Memory B cell (primary cell): ENCODE data around the gene UBA6.
"Not testable (repeated sequence)": the region's sequence is repeated elsewhere in the genome, so short reads cannot be mapped to it uniquely, and the experiment has no call there.

ENCODE experiments used
- ATAC-seq: fragments of 150-1000 bp; cut with Tn5 transposase; 2 replicates; pipeline ENCODE4 v1.10.0; 2021; ENCODE audit warnings: low read depth, mild to moderate bottlenecking, moderate library complexity
- DNase-seq, 2 donors: peaks; one replicate each; pipeline ENCODE4 v3.0.0; 2022; ENCODE audit warnings: low spot score in 2 of 2
- H3K27ac Mint-ChIP-seq: one replicate; pipeline ENCODE4 v1.8.0; 2022; ENCODE audit warnings: mild to moderate bottlenecking, moderate library complexity, mixed read lengths
- H3K27me3 Mint-ChIP-seq: one replicate; pipeline ENCODE4 v1.8.0; 2022; ENCODE audit warnings: mixed read lengths
- H3K36me3 Mint-ChIP-seq: one replicate; pipeline ENCODE4 v1.8.0; 2022; ENCODE audit warnings: mild to moderate bottlenecking, mixed read lengths
- H3K4me1 Mint-ChIP-seq: one replicate; pipeline ENCODE4 v1.8.0; 2022; ENCODE audit warnings: mixed read lengths
- H3K4me3 Mint-ChIP-seq: one replicate; pipeline ENCODE4 v1.8.0; 2022; ENCODE audit warnings: mild to moderate bottlenecking, moderate library complexity, mixed read lengths
- H3K9me3 Mint-ChIP-seq: one replicate; pipeline ENCODE4 v1.8.0; 2022; ENCODE audit warnings: mixed read lengths

UBA6 gene

DNA sequence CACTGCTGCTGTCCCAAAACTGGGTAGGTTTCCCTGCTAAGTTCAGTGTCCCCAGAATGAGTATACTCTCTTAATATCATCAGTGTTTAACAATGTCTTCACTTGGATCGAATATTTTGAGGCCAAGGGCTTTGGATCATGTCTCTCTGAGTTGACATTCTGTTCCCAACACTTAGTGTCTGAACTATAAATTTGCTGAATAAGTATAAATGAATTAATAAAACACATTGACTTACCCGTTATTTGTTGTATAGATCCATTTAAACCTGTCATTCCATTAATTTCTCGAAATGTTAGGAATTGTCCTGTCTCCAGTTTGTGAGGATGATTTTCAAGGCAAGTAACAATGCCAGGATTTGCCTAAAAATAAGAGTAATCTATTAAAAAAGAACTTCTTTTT lies 32.6 kb downstream of the UBA6 start:
- Mint-ChIP-seq H3K9me3 (no peaks in the 10 kb centered on the region), H3K27ac (no peak overlapping the region), H3K36me3 (peaks cover 31% of the 10 kb centered on the region), H3K4me3 (no peak overlapping the region), H3K27me3 (no peaks in the 10 kb centered on the region), H3K4me1 (no peaks in the 10 kb centered on the region)
- ATAC-seq (no peak), DNase-seq (no peak)

DNA sequence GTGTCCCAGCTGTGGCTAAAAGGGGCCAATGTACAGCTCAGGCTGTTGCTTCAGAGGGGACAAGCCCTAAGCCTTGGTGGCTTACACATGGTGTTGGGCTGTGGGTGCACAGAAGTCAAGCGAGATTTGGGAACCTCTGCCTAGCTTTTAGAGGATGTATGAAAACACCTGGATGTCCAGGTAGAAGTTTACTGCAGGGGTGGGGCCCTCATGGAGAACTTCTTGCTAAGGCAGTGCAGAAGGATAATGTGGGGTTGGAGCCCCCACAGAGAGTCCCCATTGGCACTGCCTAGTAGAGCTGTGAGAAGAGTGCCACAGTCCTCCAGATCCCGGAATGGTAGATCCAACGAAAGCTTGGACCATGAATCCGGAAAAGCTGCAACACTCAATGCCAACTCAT lies 40.5 kb downstream of the UBA6 start:
- Mint-ChIP-seq H3K9me3 (peaks cover 9% of the 10 kb centered on the region), H3K4me1 (peaks cover 15% of the 10 kb centered on the region), H3K27ac (no peak overlapping the region), H3K4me3 (no peak overlapping the region), H3K36me3 (peaks cover 59% of the 10 kb centered on the region), H3K27me3 (no peaks in the 10 kb centered on the region)
- ATAC-seq (no peak), DNase-seq (no peak)

DNA sequence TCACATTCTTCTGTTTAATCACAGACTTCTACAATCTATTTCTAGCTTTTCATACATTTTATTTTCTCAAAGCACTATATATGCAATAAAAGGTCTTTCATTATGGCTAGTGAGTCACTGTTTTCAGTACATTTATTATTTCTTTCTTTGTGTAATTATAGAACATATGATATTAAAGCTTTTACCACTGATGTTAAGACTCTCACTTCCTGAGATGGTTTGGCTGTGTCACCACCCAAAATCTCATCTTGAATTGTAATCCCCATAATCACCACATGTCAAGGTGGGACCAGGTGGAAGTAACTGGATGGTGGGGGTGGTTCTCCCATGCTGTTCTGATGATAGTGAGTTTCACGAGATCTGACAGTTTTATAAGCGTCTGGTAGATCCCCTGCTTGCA lies 41.9 kb downstream of the UBA6 start:
- H3K9me3 Mint-ChIP-seq, result peaks cover 9% of the 10 kb centered on the region
- H3K4me1 Mint-ChIP-seq, result peaks cover 17% of the 10 kb centered on the region
- no peak for ATAC-seq
- no peak for DNase-seq
- peaks cover 69% of the 10 kb centered on the region for H3K36me3 Mint-ChIP-seq
- no peak overlapping the region for H3K4me3 Mint-ChIP-seq
- no peaks in the 10 kb centered on the region for H3K27me3 Mint-ChIP-seq
- no peak overlapping the region for H3K27ac Mint-ChIP-seq

DNA sequence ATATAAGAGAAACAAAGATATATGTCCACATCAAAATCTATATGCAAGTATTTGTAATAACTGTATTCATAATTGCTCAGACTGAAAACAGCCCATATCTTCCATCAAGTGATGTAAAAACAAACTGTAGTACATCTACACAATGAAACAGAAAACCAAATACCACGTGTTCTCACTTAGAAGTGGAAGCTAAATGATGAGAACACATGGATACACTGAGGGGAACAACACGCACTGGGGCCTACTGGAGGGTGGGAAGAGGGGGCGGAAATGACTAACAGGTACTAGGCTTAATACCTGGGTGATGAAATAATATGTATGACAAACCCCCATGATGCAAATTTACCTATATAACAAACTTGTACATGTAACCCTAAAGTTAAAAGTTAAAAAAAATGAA lies 42.7 kb downstream of the UBA6 start:
- Mint-ChIP-seq H3K4me1 (peaks cover 17% of the 10 kb centered on the region), H3K9me3 (peaks cover 9% of the 10 kb centered on the region), H3K36me3 (peaks cover 71% of the 10 kb centered on the region), H3K4me3 (no peak overlapping the region), H3K27ac (no peak overlapping the region), H3K27me3 (no peaks in the 10 kb centered on the region)
- DNase-seq, result no peak
- ATAC-seq, result no peak

DNA sequence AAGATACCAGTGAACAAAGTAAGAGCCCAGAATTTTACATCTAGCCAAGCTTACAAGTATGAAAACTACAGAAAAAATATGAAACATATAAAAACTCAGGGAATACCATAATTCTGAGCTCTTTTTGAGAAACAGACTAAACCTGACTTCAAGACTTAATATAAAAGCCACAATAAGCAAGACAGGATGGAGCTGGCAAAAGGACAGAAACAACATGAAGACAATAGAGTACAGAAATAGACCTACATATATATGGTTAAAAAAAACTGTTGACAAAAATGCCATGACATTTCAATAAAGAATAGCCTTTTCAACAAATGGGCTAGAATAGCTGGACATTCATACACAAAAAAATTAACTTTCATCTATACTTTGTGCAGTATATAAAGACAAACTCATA lies 49.4 kb downstream of the UBA6 start:
- H3K4me1 Mint-ChIP-seq, result peaks cover 4% of the 10 kb centered on the region
- H3K27me3 Mint-ChIP-seq, result no peaks in the 10 kb centered on the region
- ATAC-seq, result no peak
- peaks cover 35% of the 10 kb centered on the region for H3K36me3 Mint-ChIP-seq
- no peak overlapping the region for H3K4me3 Mint-ChIP-seq
- no peak overlapping the region for H3K27ac Mint-ChIP-seq
- no peaks in the 10 kb centered on the region for H3K9me3 Mint-ChIP-seq
- no peak for DNase-seq

DNA sequence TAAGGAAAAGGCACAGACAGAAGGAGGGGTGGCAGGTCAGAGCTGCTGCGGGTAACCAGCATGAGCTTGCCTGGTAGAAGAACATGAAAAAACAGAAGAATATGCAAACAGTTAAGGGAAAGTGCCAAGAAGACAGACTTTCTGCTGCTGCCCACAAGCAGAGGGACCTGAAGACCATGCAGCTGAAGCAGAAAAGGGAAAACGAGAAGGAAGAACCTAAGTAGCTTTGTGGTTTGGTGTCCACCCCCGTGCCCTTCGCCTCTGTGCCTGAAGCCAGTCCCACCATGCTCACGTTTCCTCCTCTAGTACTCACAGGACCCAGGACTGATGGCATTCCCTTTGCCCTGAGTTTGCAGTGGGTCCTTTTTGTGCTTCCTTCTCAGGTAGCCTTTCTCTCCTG lies 62.8 kb downstream of the UBA6 start:
- no peaks in the 10 kb centered on the region for H3K27me3 Mint-ChIP-seq
- peaks cover 37% of the 10 kb centered on the region for H3K36me3 Mint-ChIP-seq

DNA sequence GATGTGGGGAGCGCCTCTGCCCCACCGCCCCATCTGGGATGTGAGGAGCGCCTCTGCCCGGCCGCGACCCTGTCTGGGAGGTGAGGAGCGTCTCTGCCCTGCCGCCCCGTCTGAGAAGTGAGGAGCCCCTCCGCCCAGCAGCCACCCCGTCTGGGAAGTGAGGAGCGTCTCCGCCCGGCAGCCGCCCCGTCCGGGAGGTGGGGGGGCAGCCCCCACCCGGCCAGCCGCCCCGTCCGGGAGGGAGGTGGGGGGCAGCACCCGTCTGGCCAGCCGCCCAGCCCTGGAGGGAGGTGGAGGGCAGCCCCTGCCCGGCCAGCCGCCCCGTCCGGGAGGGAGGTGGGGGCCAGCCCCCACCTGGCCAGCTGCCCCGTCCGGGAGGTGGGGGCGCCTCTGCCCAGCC lies 64.0 kb downstream of the UBA6 start:
- H3K27ac Mint-ChIP-seq, H3K4me1 Mint-ChIP-seq, DNase-seq, ATAC-seq, H3K27me3 Mint-ChIP-seq, H3K9me3 Mint-ChIP-seq, H3K4me3 Mint-ChIP-seq: not testable (repeated sequence)
- H3K36me3 Mint-ChIP-seq, result peaks cover 35% of the 10 kb centered on the region

More for the DNA sequence above, 62.8 kb downstream of the UBA6 start:
- Mint-ChIP-seq H3K27ac (peak overlapping the region; percentile 22), H3K4me1 (peaks cover 4% of the 10 kb centered on the region), H3K4me3 (no peak overlapping the region), H3K9me3 (no peaks in the 10 kb centered on the region)
- no peak for DNase-seq
- ATAC-seq, result no peak

DNA sequence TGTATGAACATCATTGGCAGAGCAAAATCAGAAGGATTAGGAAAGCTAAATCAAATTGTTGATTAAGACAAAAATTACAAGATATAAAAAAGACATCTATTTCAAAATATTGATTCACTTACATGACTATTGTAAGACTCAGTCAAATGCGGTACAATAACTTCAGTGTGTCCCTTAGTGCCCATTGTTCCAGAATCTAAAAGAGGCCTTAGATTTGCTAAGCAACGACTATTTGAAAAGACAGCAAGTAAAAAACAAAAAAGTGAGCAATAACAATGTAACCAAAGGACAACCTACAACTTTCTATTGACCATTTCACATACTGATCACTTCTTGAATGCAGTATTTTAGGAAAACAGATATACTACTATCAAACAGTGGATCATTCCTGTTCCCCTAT lies 65.6 kb downstream of the UBA6 start:
- H3K4me1 Mint-ChIP-seq, result peaks cover 7% of the 10 kb centered on the region
- no peak overlapping the region for H3K4me3 Mint-ChIP-seq
- ATAC-seq (no peak), DNase-seq (no peak)
- H3K27ac Mint-ChIP-seq, result no peak overlapping the region
- H3K36me3 Mint-ChIP-seq, result peaks cover 39% of the 10 kb centered on the region
- H3K27me3 Mint-ChIP-seq, result no peaks in the 10 kb centered on the region
- no peaks in the 10 kb centered on the region for H3K9me3 Mint-ChIP-seq

DNA sequence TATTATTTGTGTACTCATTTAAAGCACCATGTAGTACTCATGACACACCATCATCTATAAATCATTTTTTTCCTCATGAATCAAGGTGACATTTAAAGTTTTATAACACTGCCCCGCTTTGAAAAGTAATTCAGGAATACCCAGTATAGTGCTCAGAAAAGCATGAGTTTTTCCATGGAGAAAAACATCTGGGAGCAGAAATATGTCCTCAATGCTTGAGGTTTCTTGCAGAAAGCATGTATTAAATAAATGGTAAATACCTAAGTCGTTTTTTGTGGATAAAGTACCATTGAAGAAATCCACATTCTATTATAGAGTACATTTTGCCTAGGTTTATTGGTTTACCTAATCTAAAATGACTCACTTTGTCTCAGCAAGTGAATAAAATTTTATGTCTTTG lies 66.2 kb downstream of the UBA6 start:
- H3K27ac Mint-ChIP-seq, result no peak overlapping the region
- DNase-seq, result no peak
- H3K4me1 Mint-ChIP-seq, result peaks cover 7% of the 10 kb centered on the region
- peaks cover 38% of the 10 kb centered on the region for H3K36me3 Mint-ChIP-seq
- ATAC-seq, result no peak
- no peaks in the 10 kb centered on the region for H3K9me3 Mint-ChIP-seq
- H3K27me3 Mint-ChIP-seq, result no peaks in the 10 kb centered on the region
- H3K4me3 Mint-ChIP-seq, result no peak overlapping the region

DNA sequence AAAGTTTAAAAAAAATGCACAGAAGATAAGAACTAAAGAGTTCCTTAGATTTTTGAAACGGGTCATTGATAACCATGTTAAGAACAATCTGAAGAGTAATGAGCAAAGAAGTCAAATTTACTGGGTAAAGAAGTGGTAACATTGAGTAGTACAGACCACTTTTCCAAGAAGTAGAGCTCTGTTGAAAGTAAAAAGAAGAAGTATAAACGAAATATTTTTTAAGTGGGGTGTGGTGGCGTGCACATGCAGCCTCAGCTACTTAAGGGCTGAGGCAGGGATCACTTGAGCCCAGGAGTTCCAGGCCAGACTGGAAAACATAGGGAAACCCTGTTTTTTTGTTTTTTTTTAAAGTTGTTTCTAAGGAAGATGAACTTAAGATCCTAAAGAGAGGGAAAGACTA lies 68.5 kb downstream of the UBA6 start:
- Mint-ChIP-seq H3K27me3 (no peaks in the 10 kb centered on the region), H3K9me3 (no peaks in the 10 kb centered on the region), H3K36me3 (peaks cover 29% of the 10 kb centered on the region), H3K4me3 (no peak overlapping the region), H3K4me1 (peaks cover 7% of the 10 kb centered on the region), H3K27ac (peak overlapping the region; percentile 87)
- ATAC-seq (peak; percentile 69), DNase-seq (no peak)

DNA sequence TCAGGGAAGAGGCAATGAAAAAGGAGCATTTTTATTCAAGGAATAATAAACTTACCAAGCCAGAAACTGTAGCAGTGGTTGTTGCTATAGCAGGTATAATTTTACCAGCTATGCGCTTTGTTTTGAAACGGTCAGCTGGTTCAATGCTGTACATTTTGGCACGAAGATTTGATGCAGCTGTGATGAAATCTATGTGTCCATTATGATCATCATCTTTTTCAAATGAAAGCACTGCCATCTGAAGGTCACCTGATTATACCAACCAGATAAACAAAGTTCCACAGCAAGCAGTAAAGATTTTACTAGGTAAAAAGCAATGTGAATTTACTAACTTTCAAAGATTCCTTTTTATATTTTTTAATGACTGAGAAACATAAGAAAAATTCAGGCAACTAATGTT lies 76.0 kb downstream of the UBA6 start:
- Mint-ChIP-seq H3K36me3 (peaks cover 23% of the 10 kb centered on the region), H3K4me3 (no peak overlapping the region), H3K9me3 (no peaks in the 10 kb centered on the region), H3K27ac (no peak overlapping the region), H3K4me1 (no peaks in the 10 kb centered on the region), H3K27me3 (no peaks in the 10 kb centered on the region)
- ATAC-seq (no peak), DNase-seq (no peak)

DNA sequence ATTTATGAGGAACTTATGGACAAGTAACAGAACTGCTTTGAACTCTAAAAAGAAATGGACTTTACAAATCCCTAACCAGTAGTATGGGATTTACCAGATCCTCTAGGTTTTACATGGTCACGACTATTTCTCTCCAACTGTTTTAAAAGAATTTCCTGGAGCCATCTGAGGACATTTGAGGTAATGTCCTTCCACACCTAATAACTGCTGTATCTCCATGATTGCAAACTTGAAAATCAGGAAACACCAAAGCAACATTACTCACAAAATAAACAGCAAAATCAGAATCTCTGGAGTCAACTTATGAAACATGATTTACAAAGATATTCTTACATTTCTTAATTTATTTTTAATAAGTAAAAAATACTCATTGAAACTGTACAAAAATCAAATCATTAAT lies 84.5 kb downstream of the UBA6 start:
- no peak overlapping the region for H3K4me3 Mint-ChIP-seq
- H3K9me3 Mint-ChIP-seq, result peaks cover 3% of the 10 kb centered on the region

DNA sequence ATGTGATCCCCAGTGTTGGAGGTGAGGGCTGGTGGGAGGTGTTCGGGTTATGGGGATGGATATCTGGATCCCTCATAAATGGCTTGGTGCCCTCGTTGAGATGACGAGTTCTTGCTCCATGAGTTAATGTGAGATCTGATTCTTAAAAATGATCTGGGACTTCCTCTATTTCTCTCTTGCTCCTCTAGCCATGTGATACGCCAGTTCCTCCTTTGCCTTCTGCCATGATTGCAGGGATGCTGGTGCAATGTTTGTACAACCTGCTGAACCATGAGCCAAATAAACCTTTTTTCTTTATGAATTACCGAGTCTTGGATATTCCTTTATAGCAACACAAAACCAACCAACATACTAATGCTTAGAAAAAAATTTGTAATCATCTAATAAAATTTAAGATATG lies 85.8 kb downstream of the UBA6 start:
- no peaks in the 10 kb centered on the region for H3K27me3 Mint-ChIP-seq
- H3K36me3 Mint-ChIP-seq, result peaks cover 20% of the 10 kb centered on the region

More for the DNA sequence above, 84.5 kb downstream of the UBA6 start:
- no peaks in the 10 kb centered on the region for H3K27me3 Mint-ChIP-seq
- no peak for ATAC-seq
- no peak for DNase-seq
- H3K4me1 Mint-ChIP-seq, result peaks cover 6% of the 10 kb centered on the region
- no peak overlapping the region for H3K27ac Mint-ChIP-seq
- H3K36me3 Mint-ChIP-seq, result peaks cover 21% of the 10 kb centered on the region

DNA sequence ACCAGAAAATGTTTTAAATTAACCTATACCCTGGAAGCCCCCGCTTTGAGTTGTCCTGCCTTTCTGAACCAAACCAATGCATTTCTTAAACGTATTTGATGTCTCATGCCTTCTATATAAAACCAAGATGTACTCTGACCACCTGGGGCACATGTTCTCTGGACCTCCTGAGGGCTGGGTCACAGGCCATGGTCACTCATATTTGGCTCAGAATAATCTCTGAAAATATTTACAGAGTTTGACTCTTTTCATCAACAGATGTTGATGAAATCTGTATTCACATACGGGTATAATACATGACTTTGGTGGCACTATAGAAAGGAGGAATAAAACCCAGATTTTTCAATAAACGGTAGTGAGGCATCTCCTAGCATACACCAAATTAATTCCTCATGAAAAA lies 86.8 kb downstream of the UBA6 start:
- peaks cover 6% of the 10 kb centered on the region for H3K4me1 Mint-ChIP-seq
- no peak overlapping the region for H3K27ac Mint-ChIP-seq
- peaks cover 22% of the 10 kb centered on the region for H3K36me3 Mint-ChIP-seq
- H3K4me3 Mint-ChIP-seq, result no peak overlapping the region
- DNase-seq (no peak), ATAC-seq (no peak)
- H3K9me3 Mint-ChIP-seq, result peaks cover 9% of the 10 kb centered on the region
- H3K27me3 Mint-ChIP-seq, result no peaks in the 10 kb centered on the region

More for the DNA sequence above, 85.8 kb downstream of the UBA6 start:
- Mint-ChIP-seq H3K9me3 (peaks cover 4% of the 10 kb centered on the region), H3K27ac (peak overlapping the region; percentile 60), H3K4me1 (peaks cover 6% of the 10 kb centered on the region), H3K4me3 (no peak overlapping the region)
- no peak for ATAC-seq
- no peak for DNase-seq

DNA sequence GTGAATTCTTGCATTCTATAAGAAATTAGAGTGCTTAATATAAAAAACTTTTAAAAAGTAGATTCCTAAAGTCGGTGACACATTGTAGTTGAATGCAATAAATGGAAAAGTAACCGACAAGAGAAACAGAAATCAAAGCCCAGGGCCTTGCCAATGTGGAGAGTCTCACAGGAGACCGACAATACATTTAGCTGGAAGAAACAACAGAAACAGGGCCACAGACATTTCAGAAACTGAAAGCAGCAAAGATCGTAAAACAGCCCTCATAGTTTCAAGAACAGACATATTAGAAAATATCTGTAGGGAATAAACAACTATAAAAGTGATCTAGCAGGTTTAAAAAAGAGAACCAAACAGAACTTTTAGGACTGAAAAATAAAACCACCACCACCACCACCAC lies 92.9 kb downstream of the UBA6 start:
- Mint-ChIP-seq H3K4me1 (peaks cover 2% of the 10 kb centered on the region), H3K4me3 (no peak overlapping the region), H3K27me3 (no peaks in the 10 kb centered on the region), H3K36me3 (peaks cover 43% of the 10 kb centered on the region), H3K27ac (peak overlapping the region; percentile 21), H3K9me3 (peaks cover 14% of the 10 kb centered on the region)
- DNase-seq (no peak), ATAC-seq (no peak)
